ENCODE results near the gene MTCL3.

The MTCL3 gene

GRCh38 chr6:127457456-127458064, 61.6 kb downstream of the MTCL3 start:
- Histone ChIP-seq H3K27ac (ENCODE audit: low read length) (no peak overlapping the region), H3K36me3 (replicated peaks; ENCODE audit: insufficient read depth, low read length) (no peaks in the 10 kb centered on the region), H3K4me1 (ENCODE audit: low read length) (no peaks in the 10 kb centered on the region), H4K20me1 (ENCODE audit: insufficient read depth, low read length) (no peaks in the 10 kb centered on the region), H3K27me3 (replicated peaks; ENCODE audit: insufficient read depth, low read length) (no peaks in the 10 kb centered on the region), H3K4me2 (ENCODE audit: low read depth, low read length) (no peak overlapping the region), H3K9me3 (replicated peaks; ENCODE audit: insufficient read depth, low read length) (no peaks in the 10 kb centered on the region), H3K4me3 (ENCODE audit: low read length) (no peak overlapping the region), H3K9me2 (replicated peaks; ENCODE audit: insufficient read depth, low read length) (no peaks in the 10 kb centered on the region), H3F3A (ENCODE audit: insufficient read depth, low read length) (no peaks in the 10 kb centered on the region), H3K79me2 (ENCODE audit: low read length) (no peaks in the 10 kb centered on the region), H2AFZ (ENCODE audit: low read length) (no peak overlapping the region), H3K9ac (ENCODE audit: low read length) (no peak overlapping the region)
- no peak for DNase-seq
- TF ChIP-seq CTCF (IDR thresholded peaks at IDR 0.05; ENCODE audit: low read length) (no peak), EZH2 (optimal IDR thresholded peaks at IDR 0.05; ENCODE audit: low read depth, low read length) (no peak), EZH2phosphoT487 (IDR thresholded peaks at IDR 0.05; ENCODE audit: low read length) (no peak)

- H3K79me2 ChIP-seq (ENCODE audit: low read length): no peaks in the 10 kb centered on the region
- H3F3A ChIP-seq (ENCODE audit: insufficient read depth, low read length): no peaks in the 10 kb centered on the region
- H3K9ac ChIP-seq (ENCODE audit: low read length): no peak overlapping the region
Measured at GRCh38 chr6:127456465-127456864, 62.7 kb downstream of the MTCL3 start.

GRCh38 chr6:127453845-127454619, 65.1 kb downstream of the MTCL3 start:
- Histone ChIP-seq H3K27ac (ENCODE audit: low read length) (no peak overlapping the region), H3K4me3 (ENCODE audit: low read length) (no peak overlapping the region), H3F3A (ENCODE audit: insufficient read depth, low read length) (no peaks in the 10 kb centered on the region), H3K9me3 (replicated peaks; ENCODE audit: insufficient read depth, low read length) (no peaks in the 10 kb centered on the region), H3K4me1 (ENCODE audit: low read length) (no peaks in the 10 kb centered on the region), H4K20me1 (ENCODE audit: insufficient read depth, low read length) (no peaks in the 10 kb centered on the region), H3K79me2 (ENCODE audit: low read length) (no peaks in the 10 kb centered on the region), H3K36me3 (replicated peaks; ENCODE audit: insufficient read depth, low read length) (no peaks in the 10 kb centered on the region), H3K27me3 (replicated peaks; ENCODE audit: insufficient read depth, low read length) (no peaks in the 10 kb centered on the region), H3K4me2 (ENCODE audit: low read depth, low read length) (no peak overlapping the region), H2AFZ (ENCODE audit: low read length) (no peak overlapping the region), H3K9ac (ENCODE audit: low read length) (no peak overlapping the region), H3K9me2 (replicated peaks; ENCODE audit: insufficient read depth, low read length) (no peaks in the 10 kb centered on the region)
- no peak for TF ChIP-seq CTCF (IDR thresholded peaks at IDR 0.05; ENCODE audit: low read length)
- TF ChIP-seq EZH2 (optimal IDR thresholded peaks at IDR 0.05; ENCODE audit: low read depth, low read length): no peak
- TF ChIP-seq EZH2phosphoT487 (IDR thresholded peaks at IDR 0.05; ENCODE audit: low read length): no peak
- DNase-seq: no peak

More at GRCh38 chr6:127456465-127456864, 62.7 kb downstream of the MTCL3 start:
- no peak overlapping the region for H3K4me2 ChIP-seq (ENCODE audit: low read depth, low read length)
- H3K36me3 ChIP-seq (replicated peaks; ENCODE audit: insufficient read depth, low read length): no peaks in the 10 kb centered on the region
- no peaks in the 10 kb centered on the region for H3K9me3 ChIP-seq (replicated peaks; ENCODE audit: insufficient read depth, low read length)
- DNase-seq: no peak
- no peak overlapping the region for H3K27ac ChIP-seq (ENCODE audit: low read length)
- no peaks in the 10 kb centered on the region for H4K20me1 ChIP-seq (ENCODE audit: insufficient read depth, low read length)
- H3K4me3 ChIP-seq (ENCODE audit: low read length): no peak overlapping the region
- H3K4me1 ChIP-seq (ENCODE audit: low read length): no peaks in the 10 kb centered on the region
- H3K9me2 ChIP-seq (replicated peaks; ENCODE audit: insufficient read depth, low read length): no peaks in the 10 kb centered on the region
- H3K27me3 ChIP-seq (replicated peaks; ENCODE audit: insufficient read depth, low read length): no peaks in the 10 kb centered on the region
- no peak for TF ChIP-seq CTCF (IDR thresholded peaks at IDR 0.05; ENCODE audit: low read length)
- no peak for TF ChIP-seq EZH2phosphoT487 (IDR thresholded peaks at IDR 0.05; ENCODE audit: low read length)
- TF ChIP-seq EZH2 (optimal IDR thresholded peaks at IDR 0.05; ENCODE audit: low read depth, low read length): no peak
- H2AFZ ChIP-seq (ENCODE audit: low read length): no peak overlapping the region
